Measurements from ENCODE around the gene RASGRP1. TPM values are rescaled to one million over a fixed set of nuclear protein-coding genes. Genes with fewer than 3 reads are reported as not detected.
A peak's percentile ranks its signal among the peaks of the same experiment; 100 is the strongest.

The RASGRP1 gene
- polyA plus RNA-seq, 1 of the 3 experiments (the other 2 are of a cell fraction), result 0.03 TPM

GRCh38 chr15:38588672-38589071 lies 24.1 kb upstream of the RASGRP1 start:
- H3K9me2 ChIP-seq, result no peaks in the 10 kb centered on the region
- H3K27ac ChIP-seq (ENCODE audit: low read depth in 2 of 2, low read length in 1 of 2), result no peak overlapping the region
- no peaks in the 10 kb centered on the region for H4K20me1 ChIP-seq (ENCODE audit: insufficient read depth)
- H3K9me3 ChIP-seq, result no peaks in the 10 kb centered on the region
- 41% methylated on average over 3 of the region's 3 CpGs for WGBS (ENCODE audit: low lambda C conversion rate)
- H3K4me1 ChIP-seq (ENCODE audit: control insufficient read depth in 1 of 2, insufficient read depth in 2 of 2, low read depth in 1 of 2, low read length in 1 of 2), result peaks cover 0 to 4% of the 10 kb centered on the region in 2 experiments; a peak in 2 of 4 replicates
- POLR2A ChIA-PET, result no interaction called here
- H3K27me3 ChIP-seq (ENCODE audit: insufficient read depth), result no peaks in the 10 kb centered on the region; the same call in 1 of the 2 replicates
- DNase-seq, result no peak
- no peak overlapping the region for H3K4me2 ChIP-seq
- H2AFZ ChIP-seq (ENCODE audit: low read depth), result 0 out of 2 replicates have a peak overlapping the region, but pooled peaks have one; percentile 8
- no peaks in the 10 kb centered on the region for H3K36me3 ChIP-seq (replicated peaks in 1 of 2; ENCODE audit: control insufficient read depth in 1 of 2, insufficient read depth in 2 of 2, low read length in 1 of 2)
- TF ChIP-seq USF1 (IDR thresholded peaks at IDR 0.05; ENCODE audit: borderline replicate concordance, low read depth) (no peak), RXRA (IDR thresholded peaks at IDR 0.05; ENCODE audit: borderline replicate concordance, low read depth) (no peak), PBX3 (IDR thresholded peaks at IDR 0.05) (peak; percentile 42; the same call in 1 of the 2 replicates), SMC3 (IDR thresholded peaks at IDR 0.05; ENCODE audit: low read depth, low read length) (no peak), GABPA (IDR thresholded peaks at IDR 0.05; ENCODE audit: low read depth) (no peak)
- H3K79me2 ChIP-seq (ENCODE audit: insufficient read depth), result no peaks in the 10 kb centered on the region
- no peak overlapping the region for H3K4me3 ChIP-seq (ENCODE audit: low read depth in 2 of 2, low read length in 1 of 2)
- CTCF ChIA-PET, result interaction anchor here (1.4 kb wide), 1 partner anchor 25 kb away, joined by 5 read pairs; the partner anchor contains the start of gene RASGRP1
- no peak overlapping the region for H3K9ac ChIP-seq
- no peaks in the 10 kb centered on the region for H3F3A ChIP-seq (replicated peaks; ENCODE audit: insufficient read depth)

- POLR2A ChIA-PET, result no interaction called here
- TF ChIP-seq TCF12 (IDR thresholded peaks at IDR 0.05) (no peak), RFX5 (IDR thresholded peaks at IDR 0.05; ENCODE audit: low read length) (no peak), TEAD4 (IDR thresholded peaks at IDR 0.05; ENCODE audit: borderline replicate concordance, insufficient read depth) (no peak), NFIC (IDR thresholded peaks at IDR 0.05; ENCODE audit: borderline replicate concordance) (no peak), MEF2A (IDR thresholded peaks at IDR 0.05; ENCODE audit: borderline replicate concordance, low read depth) (no peak), GABPA (IDR thresholded peaks at IDR 0.05; ENCODE audit: low read depth) (no peak), ELF1 (IDR thresholded peaks at IDR 0.05) (no peak), USF2 (IDR thresholded peaks at IDR 0.05; ENCODE audit: borderline replicate concordance, low read depth, low read length) (no peak), RCOR1 (IDR thresholded peaks at IDR 0.05; ENCODE audit: low read length) (no peak), FOSL2 (IDR thresholded peaks at IDR 0.05; ENCODE audit: borderline replicate concordance, low read depth) (no peak), IRF3 (IDR thresholded peaks at IDR 0.05; ENCODE audit: low read depth, low read length) (no peak), GATA2 (CRISPR knock-in tag; IDR thresholded peaks at IDR 0.05) (no peak), USF1 (IDR thresholded peaks at IDR 0.05; ENCODE audit: borderline replicate concordance, low read depth) (no peak), MAX (IDR thresholded peaks at IDR 0.05; ENCODE audit: low read depth) (no peak), POLR2AphosphoS5 (IDR thresholded peaks at IDR 0.05; ENCODE audit: low read depth, low read length) (no peak), PBX3 (IDR thresholded peaks at IDR 0.05) (no peak), RXRA (IDR thresholded peaks at IDR 0.05; ENCODE audit: borderline replicate concordance, low read depth) (no peak)
Observed at GRCh38 chr15:38587214-38587613, 22.6 kb upstream of the RASGRP1 start.

More at GRCh38 chr15:38587214-38587613, 22.6 kb upstream of the RASGRP1 start:
- Histone ChIP-seq H3F3A (replicated peaks; ENCODE audit: insufficient read depth) (no peaks in the 10 kb centered on the region), H3K9me3 (no peaks in the 10 kb centered on the region), H3K27me3 (ENCODE audit: insufficient read depth) (no peaks in the 10 kb centered on the region), H3K9me2 (no peaks in the 10 kb centered on the region), H3K36me3 (replicated peaks in 1 of 2; ENCODE audit: control insufficient read depth in 1 of 2, insufficient read depth in 2 of 2, low read length in 1 of 2) (no peaks in the 10 kb centered on the region), H3K27ac (ENCODE audit: low read depth in 2 of 2, low read length in 1 of 2) (no peak overlapping the region), H3K4me2 (no peak overlapping the region), H3K9ac (no peak overlapping the region), H3K4me3 (ENCODE audit: low read depth in 2 of 2, low read length in 1 of 2) (no peak overlapping the region), H3K79me2 (ENCODE audit: insufficient read depth) (no peaks in the 10 kb centered on the region), H4K20me1 (ENCODE audit: insufficient read depth) (no peaks in the 10 kb centered on the region), H2AFZ (ENCODE audit: low read depth) (no peak overlapping the region), H3K4me1 (ENCODE audit: control insufficient read depth in 1 of 2, insufficient read depth in 2 of 2, low read depth in 1 of 2, low read length in 1 of 2) (no peaks in the 10 kb centered on the region)
- CTCF ChIA-PET, result interaction anchor here (0.9 kb wide), 1 partner anchor 23 kb away, joined by 3 read pairs; the partner anchor contains the start of gene RASGRP1
- 63% methylated on average over 6 of the region's 6 CpGs for WGBS (ENCODE audit: low lambda C conversion rate)
- DNase-seq, result no peak

Data from SK-N-SH (cell line).